Fibroblast of the aortic adventitia (primary cell): ENCODE measurements around the gene MAP3K12. TPM values are rescaled to one million over a fixed set of nuclear protein-coding genes. Genes with fewer than 3 reads are reported as not detected.

Source experiments
- DNase-seq: peaks from one replicate; pipeline ENCODE4 v3.0.0-alpha.2; 2010; ENCODE audit warnings: low read depth
- H3K4me3 ChIP-seq: 2 replicates; pipeline ENCODE4 v1.5.1; 2011; ENCODE audit warnings: low read depth, mild to moderate bottlenecking, control low read depth, low read length, moderate library complexity
- CTCF ChIP-seq: IDR thresholded peaks from 2 replicates; pipeline ENCODE4 v1.5.1; 2011; ENCODE audit warnings: mild to moderate bottlenecking, low read length, control low read depth, inconsistent platforms; ENCODE audit not compliant: insufficient read depth
- total RNA-seq: library from RNA; depleted of rRNA; stranded (reverse); fragments of >200 nt; gene quantifications from 2 replicates; pipeline ENCODE4 v1.2.3, GENCODE V29; 2012; ENCODE audit warnings: low replicate concordance

The MAP3K12 gene
- total RNA-seq, 1 donor = 32.1 TPM

DNA sequence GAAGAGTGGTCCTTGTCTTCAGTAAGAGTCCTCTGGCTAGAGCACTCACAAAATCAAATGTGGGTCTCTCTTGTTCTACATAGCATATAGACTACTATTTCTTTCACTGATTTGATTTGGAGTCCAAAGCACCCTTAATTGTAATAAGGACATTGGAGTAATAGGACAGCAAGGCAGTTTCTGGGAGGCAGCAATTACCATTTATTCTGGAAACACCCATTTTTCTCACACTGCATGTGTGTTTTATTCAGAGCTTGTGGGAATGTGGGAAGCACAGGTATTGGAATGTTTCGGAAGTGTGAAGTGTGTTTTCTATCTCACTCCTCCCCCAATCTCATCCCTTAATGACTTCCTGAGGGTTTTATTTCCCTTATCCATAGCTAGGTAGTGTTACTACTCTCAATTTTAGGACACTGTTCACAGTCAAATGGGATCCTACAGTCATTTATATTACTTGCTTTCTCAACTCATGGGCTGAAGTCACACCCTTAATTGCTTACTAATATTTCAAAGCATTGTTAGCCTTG lies 27.1 kb downstream of the MAP3K12 start:
- no peak overlapping the region for H3K4me3 ChIP-seq
- no peak for DNase-seq
- TF ChIP-seq CTCF = no peak

- no peak for TF ChIP-seq CTCF
- H3K4me3 ChIP-seq = no peak overlapping the region
- no peak for DNase-seq
These were observed 31.0 kb downstream of the MAP3K12 start for GRCh38 chr12:53468282-53468681.

- no peak overlapping the region for H3K4me3 ChIP-seq
- TF ChIP-seq CTCF = no peak
- no peak for DNase-seq
These were observed 31.4 kb downstream of the MAP3K12 start for GRCh38 chr12:53467880-53468279.

DNA sequence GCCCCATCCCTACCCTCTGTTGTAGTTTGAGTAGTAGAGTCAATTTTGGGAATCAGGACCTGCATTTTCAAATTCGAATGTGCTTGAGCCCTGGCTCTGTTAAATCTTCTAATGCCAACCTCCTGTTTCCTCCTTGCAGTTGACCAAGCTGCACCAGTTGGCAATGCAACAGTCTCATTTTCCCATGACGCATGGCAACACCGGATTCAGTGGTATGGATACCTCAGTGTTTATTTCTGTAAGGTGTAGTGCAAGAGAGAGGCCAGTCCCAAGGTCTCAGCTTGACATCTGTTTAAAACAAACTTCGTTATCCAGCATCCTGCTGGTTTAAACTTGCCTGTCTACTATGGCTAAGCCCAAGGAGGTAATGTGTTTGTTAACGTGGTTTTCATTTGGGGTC lies 32.2 kb downstream of the MAP3K12 start:
- no peak for TF ChIP-seq CTCF
- DNase-seq = no peak
- no peak overlapping the region for H3K4me3 ChIP-seq

- DNase-seq = no peak
These were observed 32.6 kb downstream of the MAP3K12 start for GRCh38 chr12:53466640-53467039.

DNA sequence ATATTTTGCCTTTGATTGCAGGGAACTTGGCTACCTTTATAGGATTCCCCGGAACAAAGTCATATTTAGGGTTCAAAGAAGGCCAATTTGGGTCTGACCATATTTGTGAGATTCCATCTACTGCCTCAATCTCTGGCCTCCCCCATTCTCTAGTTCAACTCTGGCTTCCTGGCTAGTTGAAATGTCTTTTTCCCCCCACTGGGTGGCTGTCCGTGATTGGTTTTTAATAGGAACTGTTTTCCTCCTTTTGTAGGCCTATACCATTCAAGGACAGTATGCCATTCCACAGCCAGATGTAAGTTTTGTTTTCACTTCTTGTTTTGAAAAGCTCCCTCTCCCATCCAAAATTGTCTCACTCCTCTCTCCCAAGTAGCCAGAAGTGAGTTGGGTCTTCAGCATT lies 33.6 kb downstream of the MAP3K12 start:
- no peak for DNase-seq
- TF ChIP-seq CTCF = peak; percentile 9
- no peak overlapping the region for H3K4me3 ChIP-seq

More at GRCh38 chr12:53466640-53467039, 32.6 kb downstream of the MAP3K12 start:
- TF ChIP-seq CTCF = no peak
- H3K4me3 ChIP-seq = no peak overlapping the region
